NB4 (cell line): Measurements from ENCODE around the gene LURAP1L.

Source experiments
- MYC ChIP-seq: IDR thresholded peaks from 2 replicates; pipeline ENCODE4 v1.6.1; 2011; ENCODE audit warnings: low read depth, low read length
- POLR2A ChIP-seq: IDR thresholded peaks from 2 replicates; pipeline ENCODE4 v1.6.1; 2011; ENCODE audit warnings: mild to moderate bottlenecking; ENCODE audit not compliant: insufficient read length; ENCODE audit errors: extremely low read depth
- TF ChIP-seq, protein P1 (sequence below): IDR thresholded peaks from one replicate; pipeline ENCODE4 v1.5.1; 2012; ENCODE audit warnings: low read depth, low read length
- TF ChIP-seq, protein P2 (sequence below): IDR thresholded peaks from 2 replicates; pipeline ENCODE4 v1.6.1; 2011; ENCODE audit warnings: low read depth, low read length

DNA sequence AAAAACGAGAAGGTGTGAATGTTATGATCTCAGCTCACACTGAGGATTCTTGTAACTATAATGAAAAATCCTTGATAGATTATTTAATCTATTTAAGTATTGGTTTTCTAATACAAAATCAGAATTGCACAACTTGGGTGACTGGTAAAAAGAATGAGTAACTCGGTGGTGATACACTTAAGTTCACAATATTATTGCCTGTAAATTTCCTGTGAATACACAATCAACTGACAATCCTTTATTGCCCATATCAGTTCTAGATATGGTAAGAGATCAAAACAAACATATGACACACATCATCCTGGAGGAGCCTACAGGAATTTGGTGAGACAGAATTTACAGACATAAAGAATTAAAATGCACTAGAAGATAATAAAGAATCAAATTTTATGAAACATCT, 14.1 kb upstream of the LURAP1L start:
- TF ChIP-seq, protein P1, sequence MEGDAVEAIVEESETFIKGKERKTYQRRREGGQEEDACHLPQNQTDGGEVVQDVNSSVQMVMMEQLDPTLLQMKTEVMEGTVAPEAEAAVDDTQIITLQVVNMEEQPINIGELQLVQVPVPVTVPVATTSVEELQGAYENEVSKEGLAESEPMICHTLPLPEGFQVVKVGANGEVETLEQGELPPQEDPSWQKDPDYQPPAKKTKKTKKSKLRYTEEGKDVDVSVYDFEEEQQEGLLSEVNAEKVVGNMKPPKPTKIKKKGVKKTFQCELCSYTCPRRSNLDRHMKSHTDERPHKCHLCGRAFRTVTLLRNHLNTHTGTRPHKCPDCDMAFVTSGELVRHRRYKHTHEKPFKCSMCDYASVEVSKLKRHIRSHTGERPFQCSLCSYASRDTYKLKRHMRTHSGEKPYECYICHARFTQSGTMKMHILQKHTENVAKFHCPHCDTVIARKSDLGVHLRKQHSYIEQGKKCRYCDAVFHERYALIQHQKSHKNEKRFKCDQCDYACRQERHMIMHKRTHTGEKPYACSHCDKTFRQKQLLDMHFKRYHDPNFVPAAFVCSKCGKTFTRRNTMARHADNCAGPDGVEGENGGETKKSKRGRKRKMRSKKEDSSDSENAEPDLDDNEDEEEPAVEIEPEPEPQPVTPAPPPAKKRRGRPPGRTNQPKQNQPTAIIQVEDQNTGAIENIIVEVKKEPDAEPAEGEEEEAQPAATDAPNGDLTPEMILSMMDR: no peak
- no peak for TF ChIP-seq POLR2A
- TF ChIP-seq, protein P2, sequence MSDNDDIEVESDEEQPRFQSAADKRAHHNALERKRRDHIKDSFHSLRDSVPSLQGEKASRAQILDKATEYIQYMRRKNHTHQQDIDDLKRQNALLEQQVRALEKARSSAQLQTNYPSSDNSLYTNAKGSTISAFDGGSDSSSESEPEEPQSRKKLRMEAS: no peak
- TF ChIP-seq MYC: no peak
